SK-N-MC (cell line): ENCODE results near the gene ECSCR.
"Not testable (repeated sequence)": the region's sequence is repeated elsewhere in the genome, so short reads cannot be mapped to it uniquely, and the experiment has no call there.

Experiments used
- EZH2 ChIP-seq: fragments of 200-600 bp; sonication (generic); IDR thresholded peaks from one replicate; pipeline ENCODE4 v1.6.1; 2017; ENCODE audit warnings: antibody characterized with exemption
- POLR2AphosphoS5 ChIP-seq: IDR thresholded peaks from 2 replicates; pipeline ENCODE4 v1.6.1; 2012; ENCODE audit warnings: mild to moderate bottlenecking, low read depth, low read length, borderline replicate concordance

GRCh38 chr5:139478657-139479423 lies 16.3 kb upstream of the ECSCR start:
- not testable (repeated sequence) for TF ChIP-seq POLR2AphosphoS5, EZH2
